GM19372 (cell line): ENCODE results near the gene DKC1.

Experiments
- ATAC-seq: cut with Tn5 transposase; IDR thresholded peaks from one replicate; pipeline ENCODE4 v1.9.1; 2021; ENCODE audit warnings: mild to moderate bottlenecking, low read depth, moderate library complexity; ENCODE audit not compliant: unreplicated experiment

The DKC1 gene

DNA sequence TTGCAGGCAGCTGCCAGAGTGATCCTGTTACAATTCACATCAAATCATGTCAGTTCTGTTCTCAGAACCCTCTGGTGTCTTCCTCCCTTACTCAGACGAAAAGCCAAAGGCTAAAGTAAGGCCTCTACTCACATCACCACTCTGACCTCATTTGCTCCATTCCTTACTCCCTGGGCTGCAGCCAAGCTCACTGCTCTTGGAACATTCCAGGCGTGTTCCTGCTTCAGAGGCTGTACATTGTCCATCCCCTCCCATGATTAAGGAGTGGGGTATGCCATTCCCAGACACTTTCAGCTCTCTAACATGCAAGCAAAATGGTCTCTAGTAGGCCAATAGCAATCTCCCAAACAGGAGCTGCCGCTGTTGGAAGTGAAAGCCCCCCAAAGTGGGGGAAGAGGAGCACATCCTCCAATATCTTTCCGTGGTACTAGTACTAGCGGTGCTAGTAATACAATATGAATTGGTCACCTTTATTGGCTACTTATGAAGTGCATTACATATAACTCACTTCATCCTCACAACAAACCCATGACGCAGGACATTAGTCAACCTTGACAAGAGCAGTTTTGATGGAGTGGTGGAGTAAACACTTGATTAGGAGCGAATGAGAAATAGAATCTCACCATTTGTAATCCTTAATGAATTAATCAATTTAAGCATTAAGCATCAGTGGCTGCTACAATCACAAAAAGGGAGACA lies 26.8 kb upstream of the DKC1 start:
- ATAC-seq: no peak

DNA sequence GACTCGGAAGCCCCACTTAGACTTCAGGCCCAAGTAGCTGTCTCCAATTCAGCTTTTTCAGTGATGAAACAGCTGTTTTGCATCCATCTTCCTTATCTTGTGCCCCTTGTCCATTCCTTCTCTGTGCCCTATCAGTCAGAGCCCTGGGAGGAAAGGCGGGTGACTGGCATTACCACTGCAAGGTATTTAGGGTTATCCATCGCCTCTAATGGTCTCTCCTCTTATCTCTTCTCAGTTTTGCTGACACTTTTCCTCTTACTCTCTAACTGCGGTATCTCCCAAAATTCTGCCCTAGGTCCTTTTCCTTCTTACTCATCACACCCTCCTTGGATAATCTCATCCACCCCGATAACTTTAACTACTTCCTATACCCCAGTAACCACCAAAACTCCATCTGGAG lies 25.5 kb upstream of the DKC1 start:
- ATAC-seq: no peak

DNA sequence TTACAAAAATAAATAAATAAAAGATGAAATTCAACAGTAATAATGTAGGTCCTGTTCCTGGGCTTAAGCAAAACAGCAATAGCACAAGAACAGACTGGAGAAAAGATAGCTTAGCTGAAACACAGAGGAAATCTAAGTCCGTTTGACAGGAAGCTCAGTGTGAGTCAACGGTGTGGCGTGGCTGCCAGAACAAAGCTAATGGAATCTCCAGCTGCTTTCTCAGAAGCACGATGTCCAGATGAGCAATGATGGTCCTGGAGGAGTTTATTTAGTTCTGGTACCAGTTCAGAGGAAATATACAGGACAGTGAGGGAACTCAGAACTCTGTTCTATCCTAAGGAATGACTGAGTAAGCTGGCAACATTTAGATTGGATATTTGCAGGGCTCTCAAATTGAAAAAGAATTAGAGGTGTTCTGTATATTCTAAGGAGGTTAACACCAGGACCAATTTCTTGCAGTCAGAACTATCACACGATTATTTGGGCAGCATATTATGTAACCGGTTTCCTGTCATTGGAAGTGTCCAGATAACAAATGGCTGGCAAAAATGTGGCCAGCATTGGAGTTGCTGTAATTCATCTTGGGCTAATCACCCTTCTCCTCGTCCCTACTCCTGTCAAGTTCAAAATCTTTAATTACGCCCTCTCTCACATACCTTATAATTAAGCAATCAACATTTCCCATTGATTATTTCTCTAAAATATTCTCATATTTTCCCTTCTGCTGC lies 24.5 kb upstream of the DKC1 start:
- ATAC-seq: no peak

DNA sequence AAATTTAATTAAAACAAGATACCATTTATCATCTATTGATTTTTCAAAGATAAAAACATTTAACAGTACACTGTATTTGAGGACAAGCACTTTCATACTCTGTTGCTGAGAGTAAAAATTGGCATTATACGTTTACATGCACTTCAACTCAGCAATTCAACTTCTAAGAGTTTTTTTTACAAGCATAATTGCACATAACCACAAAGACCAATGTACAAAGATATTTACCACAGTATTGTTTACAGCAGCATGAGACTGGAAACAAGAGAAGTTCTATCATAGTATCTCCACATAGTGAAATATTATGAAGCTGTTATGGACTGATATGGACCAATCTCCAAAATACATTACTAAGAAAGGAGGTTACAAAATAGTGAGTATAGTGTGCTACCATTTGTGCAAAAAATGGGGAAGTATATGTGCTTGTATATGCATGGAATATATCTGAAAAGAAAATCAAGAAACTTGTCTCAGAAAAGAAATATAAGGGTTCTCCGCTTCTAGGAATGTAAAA lies 22.7 kb upstream of the DKC1 start:
- no peak for ATAC-seq

DNA sequence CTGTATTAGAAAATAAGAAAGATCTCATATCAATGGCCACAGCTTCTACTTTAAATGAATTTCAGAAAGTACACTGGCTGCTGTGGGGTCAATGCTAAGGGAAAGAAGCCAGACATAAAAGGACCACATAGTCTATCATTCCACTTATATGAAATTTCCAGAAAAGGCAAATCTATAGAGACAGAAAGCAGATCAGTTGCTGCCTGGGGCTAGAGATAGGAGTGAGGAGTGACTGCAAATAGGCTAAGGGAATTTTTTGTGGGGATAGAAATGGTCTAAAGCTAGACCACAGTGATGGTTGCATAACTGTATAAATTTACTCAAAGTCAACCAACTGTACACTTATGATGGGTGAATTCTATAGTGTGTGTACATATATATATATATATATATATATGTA lies 20.1 kb upstream of the DKC1 start:
- no peak for ATAC-seq

DNA sequence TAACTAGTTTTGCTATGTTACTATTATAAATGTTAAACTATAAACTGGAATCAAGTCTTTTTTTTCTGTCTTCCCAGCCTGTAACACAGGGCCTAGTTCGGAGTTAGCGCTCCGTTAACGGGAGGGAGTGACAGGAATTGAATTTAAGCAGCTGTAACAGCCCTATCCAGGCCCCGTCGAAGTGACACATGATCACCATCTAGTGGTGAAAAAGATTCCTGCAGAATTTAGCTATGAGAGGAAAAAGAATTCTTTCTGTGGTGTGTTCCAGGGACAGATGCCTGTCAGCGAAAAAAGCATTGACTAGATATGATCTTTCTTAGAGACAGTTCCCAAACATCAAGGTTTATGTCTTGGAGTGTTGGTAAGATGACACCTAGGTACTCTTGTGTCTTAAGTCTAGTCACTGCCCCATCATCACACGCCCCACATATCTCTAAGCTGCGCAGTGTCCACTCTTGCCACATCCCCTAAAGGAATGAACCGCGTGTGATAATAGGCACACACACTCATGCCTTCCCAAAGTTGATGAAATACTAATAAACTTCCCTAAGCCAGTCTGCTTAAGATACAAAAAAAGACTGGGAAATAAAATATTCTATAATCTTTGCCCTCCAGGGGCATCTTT lies 13.8 kb upstream of the DKC1 start:
- peak; percentile 46 for ATAC-seq

DNA sequence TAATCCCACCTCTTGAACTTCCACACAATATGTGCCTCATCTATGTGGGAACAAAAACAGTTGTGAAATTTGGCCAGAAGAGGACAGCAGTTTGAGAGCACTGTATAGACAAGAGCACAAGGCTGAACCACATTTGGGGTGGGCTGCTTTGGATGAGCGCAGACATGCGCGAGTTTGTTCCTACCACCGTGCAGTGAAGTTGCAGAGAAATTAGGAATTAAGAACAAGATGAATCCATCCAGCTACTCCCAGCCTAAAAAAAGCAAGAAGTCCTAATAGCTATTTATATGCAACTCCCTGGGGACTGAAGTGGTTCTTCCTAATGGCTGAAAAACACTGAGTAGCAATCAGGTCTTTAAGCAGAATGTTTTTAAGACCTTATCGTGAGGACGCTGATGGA lies 12.8 kb upstream of the DKC1 start:
- ATAC-seq: no peak

DNA sequence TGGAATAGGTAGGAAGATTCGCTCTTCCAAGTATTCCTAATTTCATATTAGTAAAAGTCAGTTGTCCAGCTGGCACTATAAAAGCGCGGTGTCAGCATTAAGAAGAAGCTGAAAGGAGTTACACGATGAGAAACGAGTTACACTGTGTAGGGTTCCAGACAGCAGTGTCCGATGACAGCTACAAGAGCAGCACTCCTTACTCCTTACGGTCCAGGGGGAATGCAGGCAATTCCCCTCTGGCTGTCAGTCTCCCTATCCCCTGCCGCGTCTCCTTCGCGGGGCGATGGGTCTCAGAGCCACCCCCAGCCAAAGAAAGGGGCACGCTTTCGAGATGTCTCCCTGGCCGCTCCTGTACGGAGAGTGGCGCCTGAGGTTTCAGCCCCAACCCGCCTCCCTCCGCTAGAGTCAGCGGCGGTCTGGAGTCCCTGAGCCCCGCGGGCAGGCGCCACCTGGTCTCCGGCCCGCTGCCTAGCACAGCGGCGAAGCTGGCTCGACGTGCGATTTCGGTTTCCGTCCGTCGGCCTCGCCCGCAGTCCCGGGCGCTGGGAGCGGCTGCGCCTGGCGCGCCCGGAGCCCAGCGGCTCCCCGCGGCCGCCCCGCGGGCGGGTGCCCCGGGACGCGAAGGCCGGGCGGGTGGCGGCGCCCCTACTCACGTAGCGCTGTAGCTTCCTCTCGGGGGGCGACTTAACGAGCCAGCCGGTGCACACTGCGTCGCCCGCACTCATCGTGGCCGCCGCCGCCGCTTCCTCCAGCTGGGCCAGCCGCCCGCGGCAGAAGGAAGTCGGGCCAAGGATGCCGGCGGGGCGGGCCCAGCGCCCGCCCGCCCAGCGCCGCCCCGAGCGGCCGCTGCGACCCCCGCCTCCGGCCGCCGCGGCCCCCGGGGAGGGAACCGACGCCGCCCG lies 12.1 kb upstream of the DKC1 start, which contains the start of gene GAB3:
Gene GAB3 (minus strand): TSS at position 777 of the 902 bp plus-strand sequence. CDS start 52 bp downstream, at position 725.
- ATAC-seq: peak; percentile 53

DNA sequence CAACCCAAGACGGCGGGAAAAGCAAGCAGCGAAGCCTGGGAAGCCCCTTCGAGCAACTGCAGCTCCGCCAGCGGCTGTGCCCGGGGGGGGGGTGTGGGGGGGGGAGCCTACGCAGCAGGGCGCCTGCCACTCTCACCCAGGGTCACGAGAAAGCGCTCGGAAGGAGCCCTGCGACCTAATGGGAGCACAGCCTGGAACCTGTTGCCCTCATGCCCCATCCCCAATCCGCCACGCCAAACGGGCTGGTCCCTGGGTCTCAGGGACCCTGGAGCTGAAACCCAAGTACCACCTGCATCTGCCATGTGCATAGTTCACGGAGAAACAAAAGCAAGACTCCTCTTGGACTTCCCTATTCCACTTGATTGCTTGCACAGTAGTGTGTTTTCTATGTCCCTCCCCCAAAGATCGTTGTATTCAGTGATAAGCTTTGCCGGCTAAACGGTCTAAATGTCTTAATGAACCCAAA lies 11.4 kb upstream of the DKC1 start:
- ATAC-seq: no peak

DNA sequence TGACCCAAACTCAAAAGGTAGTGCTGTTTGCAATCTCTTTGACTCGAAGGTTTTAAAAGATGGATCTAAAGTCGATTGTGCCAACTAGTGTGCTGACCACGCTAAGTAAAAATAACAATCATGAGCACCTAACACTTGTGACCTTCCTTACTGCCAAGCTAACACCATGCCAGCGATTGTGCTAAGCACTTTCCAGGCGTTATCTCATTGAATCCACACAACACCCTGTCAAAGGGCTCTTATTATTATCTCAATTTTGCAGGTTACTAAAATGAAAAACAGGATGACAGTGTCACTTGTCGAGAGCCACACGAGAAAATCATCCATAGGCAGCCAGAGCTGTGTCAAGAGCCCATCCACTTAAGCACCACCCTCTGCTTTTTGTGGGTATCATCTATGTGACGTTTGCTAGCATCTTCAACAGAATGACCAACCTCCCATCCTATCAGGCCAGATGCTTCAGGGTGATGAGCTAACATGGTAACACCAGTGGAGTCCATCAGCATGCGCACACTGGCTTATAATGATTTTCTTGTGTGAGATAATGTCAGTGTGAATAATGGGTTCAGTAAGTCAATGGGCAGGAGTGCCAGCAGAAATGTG lies 10.9 kb upstream of the DKC1 start:
- ATAC-seq: no peak

DNA sequence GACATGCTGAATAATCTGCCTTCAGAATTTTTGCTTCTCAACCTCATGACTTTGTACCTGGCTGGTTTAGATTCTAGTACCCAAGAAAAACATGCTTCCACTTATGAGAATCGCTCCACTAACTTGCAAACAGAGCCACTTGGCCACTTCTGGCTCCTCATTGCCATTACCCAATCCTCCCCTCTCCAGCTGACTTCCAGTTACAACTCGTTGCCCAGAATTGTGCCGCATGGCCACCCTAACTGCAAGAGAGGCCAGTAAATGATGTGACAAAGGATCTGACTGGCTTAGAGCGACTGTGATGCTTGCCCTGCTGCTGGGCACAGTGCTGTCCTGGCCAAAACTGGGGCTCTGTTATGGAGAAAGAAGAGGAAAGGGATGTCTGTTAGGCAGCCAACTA lies 4.0 kb upstream of the DKC1 start:
- no peak for ATAC-seq

DNA sequence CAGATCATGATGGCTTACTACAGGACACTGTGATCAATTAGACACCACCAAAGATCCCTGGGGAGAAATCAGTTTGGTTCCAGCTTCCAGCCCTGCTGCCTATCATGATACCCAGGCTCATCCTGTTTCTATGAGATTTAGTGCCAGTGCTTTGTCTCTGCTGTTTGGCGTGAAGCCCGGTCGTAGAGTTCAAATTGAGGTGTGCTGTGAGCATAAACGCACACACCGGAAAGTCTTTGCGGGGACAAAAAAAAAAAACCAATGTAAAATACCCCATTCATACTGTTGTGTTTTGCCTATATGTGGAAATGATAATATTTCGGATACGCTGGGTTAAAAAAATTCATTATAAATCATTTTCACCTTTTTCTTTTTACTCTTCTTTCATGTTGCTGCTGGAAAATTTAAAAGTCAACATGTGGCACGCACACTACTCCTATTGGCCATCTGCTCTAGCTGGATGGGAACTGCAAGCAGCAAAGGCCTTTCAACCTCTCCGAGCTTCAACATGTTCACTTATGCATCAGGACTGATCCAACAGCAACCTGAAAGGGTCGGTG lies 607 bp upstream of the DKC1 start:
- no peak for ATAC-seq

DNA sequence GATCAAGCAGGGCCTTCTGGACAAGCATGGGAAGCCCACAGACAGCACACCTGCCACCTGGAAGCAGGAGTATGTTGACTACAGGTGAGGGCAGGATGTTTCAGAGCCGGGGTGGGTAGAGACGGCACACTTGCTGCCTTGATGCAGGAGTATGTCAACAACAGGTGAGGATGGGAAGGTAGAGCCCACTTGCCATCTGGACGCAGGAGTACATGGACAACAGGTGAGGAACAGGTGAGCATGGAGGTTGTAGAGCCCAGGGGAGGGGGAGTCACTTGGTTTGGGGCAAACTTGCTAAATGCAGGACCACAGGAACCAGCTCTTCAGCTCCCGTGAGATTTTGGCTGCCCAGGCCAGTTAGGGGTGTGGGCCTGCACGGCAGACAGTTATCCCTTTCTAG lies 12.0 kb downstream of the DKC1 start:
- no peak for ATAC-seq

DNA sequence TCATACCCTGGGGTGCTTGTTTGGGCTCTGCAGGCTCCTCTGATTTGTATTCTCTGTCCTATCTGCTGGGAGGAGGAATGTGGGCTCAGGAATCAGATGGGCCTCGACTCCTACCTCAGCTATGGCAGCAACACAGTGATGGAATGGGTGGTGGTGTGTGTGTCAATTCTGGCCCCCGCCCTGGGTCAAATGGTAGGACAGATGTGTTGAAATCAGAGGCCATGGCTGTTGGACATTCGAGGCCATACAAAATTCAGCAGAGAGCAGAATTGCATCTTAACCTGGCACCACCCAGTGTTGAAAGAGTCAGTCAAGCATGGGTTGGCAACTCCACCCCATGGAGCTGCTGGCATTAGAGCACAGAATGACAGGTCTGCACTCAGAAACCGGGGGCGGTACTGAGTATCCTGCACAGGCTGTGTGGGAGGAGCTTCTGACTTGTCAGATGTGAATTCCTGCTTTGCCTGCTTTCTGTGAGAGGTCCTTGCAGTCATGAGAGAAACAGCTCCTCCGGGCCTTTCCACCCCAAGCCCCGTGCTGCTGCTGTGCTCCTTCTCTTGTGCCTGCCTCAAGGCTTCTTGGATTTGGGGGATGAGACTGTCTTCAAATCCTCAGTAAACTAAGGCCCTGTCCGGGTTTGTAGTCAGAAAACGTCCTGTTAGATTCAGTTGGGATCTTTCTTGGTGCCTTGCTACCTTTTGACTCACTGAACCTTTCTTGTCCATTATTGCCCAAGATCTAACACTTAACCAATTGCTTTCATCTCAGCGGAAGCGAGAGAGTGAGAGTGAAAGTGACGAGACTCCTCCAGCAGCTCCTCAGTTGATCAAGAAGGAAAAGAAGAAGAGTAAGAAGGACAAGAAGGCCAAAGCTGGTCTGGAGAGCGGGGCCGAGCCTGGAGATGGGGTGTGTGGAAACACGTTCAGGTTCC lies 13.0 kb downstream of the DKC1 start:
- ATAC-seq: no peak

DNA sequence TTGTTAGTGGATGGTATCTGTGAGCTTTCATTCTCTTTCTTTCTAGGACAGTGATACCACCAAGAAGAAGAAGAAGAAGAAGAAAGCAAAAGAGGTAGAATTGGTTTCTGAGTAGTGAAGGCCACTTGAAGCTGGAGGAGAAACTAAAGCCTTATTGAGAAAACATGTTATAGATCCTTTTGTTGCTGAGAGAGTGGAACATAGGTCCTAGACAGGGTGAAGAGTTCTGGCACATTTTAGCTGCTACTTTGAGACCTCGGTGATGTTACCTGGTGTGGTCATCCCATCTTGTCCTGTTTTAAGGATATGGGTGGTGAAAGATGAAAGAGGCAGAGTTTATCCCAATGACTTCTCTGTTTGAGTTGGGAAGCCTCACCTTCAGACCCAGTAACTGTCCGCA lies 14.1 kb downstream of the DKC1 start:
- ATAC-seq: no peak

DNA sequence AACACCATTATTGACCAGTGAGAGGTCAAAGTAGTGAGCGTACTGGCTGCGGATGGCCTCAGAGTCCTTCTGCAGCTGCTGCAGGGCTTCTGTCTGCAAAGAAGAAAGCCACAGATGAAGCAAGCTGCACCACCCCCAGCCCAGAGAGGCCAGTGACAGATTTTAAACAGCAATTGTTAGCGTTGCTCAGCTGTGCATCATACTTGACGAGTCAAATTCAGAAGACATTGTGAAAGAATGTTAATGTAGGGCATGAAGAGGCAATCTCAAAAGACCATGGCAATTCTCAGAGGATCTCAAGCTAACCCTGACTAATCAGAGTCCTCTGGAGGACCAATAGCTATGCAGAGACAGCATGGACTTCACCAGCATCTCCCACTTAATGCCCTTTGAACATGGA lies 16.6 kb downstream of the DKC1 start:
- ATAC-seq: no peak

DNA sequence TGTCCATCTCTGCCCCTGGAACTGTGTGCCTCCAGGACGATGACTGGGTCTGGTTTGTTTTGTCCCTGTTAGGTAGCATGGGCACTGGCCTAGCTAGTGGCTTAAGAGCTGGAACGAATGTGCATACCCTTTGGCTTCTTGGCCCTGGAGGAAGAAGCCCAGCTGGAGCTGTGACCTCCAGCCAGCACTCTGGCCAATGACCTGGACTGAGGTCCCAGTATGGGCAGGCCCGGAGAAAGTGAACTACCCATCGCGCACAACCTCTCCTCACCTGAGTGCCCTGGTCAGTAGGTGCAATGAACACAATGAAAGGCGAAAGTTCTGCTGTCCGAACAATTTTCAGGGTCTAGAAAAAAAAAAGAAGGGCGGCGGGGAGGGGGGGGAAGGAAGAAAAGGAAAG lies 18.3 kb downstream of the DKC1 start:
- no peak for ATAC-seq

DNA sequence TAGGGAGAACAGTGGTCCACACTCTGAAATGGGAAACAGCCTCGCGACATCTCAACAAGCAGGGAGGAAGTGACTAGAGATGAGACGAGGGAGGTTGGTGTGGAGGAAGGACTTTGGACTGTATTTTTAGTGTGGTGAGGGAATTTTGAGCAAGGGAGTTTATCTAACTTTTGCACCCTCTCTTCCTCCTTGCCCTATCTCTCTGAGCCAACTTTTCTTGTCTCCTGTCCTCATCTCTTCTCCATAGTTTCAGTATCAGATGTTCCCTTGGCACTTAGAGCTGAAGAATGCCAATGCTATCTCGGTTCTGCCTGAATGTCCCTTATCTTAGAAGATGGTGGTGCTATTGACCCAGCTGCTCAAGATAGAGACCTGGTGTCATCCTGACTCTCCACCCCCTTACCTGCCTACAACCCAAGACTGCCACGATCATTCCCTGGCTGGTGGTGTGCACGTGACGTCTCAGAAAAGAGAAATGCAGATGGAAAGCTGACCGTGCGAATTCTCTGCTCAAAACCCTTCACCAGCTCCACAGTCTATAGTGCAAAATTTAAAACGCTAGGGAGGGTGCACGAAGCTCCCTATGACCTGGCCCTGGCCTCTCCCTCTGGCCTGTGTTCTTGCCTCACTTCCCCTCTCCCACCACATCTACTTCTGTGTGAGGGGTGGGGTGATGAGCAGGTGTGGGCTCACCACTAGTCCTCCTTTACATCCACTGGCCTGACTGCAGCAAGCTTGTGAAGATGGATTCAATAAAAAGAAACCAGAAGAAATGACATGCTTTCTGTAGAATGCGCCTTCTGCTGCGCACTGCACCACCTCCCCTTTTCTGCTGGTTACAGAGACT lies 21.7 kb downstream of the DKC1 start:
- ATAC-seq: no peak
